GM11168 (cell line): Measurements from ENCODE around the gene ZBTB44.
"Not testable (repeated sequence)": the region's sequence is repeated elsewhere in the genome, so short reads cannot be mapped to it uniquely, and the experiment has no call there.

Experiments
- in situ Hi-C: fragments of 300-500 bp; cut with MboI; formaldehyde crosslinking; loops from one replicate; pipeline ENCODE4 v1.12.0; 2022; ENCODE audit warnings: low sequenced_read_pairs; ENCODE audit not compliant: unreplicated experiment

ZBTB44 gene

DNA sequence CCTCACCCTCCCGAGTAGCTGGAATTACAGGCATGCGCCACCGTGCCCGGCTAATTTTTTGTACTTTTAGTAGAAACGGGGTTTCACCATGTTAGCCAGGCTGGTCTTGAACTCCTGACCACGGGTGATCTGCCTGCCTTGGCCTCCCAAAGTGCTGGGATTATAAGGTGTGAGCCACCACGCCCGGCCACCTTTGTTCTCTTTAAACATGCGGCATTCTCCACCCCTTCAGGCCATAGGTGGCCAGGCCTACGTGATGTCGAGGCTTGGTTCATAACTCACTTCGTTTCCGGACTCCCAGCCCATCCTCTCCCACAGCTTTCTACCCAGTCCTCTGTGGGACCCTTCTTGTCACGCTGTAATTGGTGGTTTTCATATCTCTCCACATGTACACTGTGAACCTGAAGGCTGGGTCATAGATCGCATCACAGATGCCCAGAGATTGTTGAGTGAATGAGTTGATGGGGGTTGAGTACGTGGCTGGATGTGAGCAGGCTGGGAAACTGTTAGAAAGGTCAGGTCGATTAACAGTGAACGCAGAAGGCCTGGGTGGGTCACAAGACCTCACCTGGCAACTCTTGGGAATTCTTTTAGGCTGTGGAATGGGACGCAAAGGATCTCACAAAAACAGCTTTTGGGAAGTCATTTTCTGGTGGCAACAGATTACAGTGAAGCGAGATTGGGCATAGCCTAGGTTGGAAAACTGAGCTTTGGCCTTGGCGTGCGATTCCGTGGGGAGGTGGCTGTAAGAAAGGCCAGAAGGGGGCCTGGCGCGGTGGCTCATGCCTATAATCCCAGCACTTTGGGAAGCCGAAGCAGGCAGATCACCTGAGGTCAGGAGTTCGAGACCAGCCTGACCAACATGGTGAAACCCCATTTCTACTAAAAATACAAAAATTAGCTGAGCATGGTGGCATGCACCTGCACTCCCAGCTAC lies 110.7 kb downstream of the ZBTB44 start:
- in situ Hi-C loops = loop anchor here (25.0 kb wide), 2 partner anchors 208 to 658 kb away; no protein-coding TSS in a partner anchor

DNA sequence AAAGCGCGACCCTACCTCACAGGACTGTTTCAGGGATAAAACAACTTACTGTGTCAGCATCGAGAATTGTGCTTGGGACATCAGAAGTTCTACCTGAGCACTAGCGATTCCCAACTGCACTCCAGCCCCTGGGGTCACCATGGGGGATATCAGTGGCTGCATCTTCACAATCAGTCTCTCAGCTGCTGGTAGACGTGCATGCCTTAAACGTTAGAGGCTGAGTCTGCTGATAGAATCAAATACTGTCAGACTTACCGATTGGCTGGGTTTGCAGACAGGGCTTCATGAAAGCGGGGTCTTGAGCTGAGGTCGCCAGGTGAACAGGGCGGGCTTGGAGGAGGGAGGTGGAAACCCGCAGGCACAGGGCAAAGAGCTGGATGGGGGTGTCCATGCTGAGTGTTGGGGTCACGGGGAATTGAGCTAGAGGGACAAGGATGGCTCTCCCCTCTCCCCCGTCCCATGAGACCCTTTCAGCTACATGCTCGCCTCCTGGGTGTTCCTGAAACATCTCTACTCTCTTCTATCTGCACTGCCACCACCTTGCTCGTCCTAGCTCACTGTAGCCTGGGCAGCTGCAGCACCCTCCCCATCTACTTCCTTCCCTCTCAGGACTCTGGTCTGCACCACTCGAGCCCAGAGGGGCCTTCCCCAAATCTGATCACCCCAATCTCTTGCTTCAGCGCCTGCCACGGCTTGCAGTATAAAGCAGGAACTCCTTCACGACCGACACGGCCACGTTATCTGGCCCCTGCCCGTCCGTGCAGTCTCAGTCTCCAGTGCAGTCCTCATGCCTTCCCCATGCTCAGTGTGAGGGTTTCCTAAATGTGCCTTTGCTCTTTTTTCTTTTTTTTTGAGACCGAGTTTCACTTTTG lies 111.7 kb downstream of the ZBTB44 start:
- in situ Hi-C loops = loop anchor here (25.0 kb wide), 2 partner anchors 209 to 659 kb away; no protein-coding TSS in a partner anchor

DNA sequence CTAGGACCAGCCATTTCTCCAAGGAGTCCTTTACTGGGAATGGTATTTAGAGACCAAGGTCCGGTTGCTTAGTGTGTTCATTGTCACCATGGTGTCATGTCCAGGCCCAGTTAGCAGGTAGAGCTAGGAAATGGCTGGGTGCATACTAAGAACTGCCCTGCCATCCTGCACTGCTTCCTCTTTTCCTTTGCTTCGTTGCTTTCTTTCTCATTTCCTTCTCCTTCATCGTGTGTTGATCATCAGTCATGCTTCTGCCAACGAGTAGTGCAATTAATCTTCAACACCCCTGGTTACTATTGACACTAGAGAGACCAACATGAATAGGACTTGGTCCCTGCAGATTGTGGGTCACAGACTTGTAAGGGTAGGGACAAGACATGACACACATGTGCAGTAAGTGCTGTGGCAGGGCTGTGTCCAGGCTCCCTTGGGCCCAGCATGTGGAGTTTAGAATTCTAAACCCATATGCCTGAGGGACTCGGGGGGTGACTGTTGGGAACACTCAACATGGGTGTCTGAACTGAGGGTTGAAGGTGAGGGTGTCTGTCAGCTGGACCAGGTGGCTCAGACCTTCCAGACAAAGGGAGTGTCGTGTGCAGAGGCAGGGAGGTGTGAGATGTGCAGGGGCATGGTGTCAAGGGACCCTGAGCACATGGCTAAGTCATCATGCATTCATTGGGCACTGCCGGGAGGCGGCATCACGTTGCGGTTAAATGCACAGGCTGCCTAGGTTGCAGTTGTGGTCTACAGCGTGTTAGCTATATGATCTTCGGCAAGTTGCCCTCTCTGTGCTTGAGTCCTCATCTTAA lies 112.5 kb downstream of the ZBTB44 start:
- in situ Hi-C loops = loop anchor here (25.0 kb wide), 2 partner anchors 210 to 660 kb away; no protein-coding TSS in a partner anchor

- in situ Hi-C loops = loop anchor here (25.0 kb wide), 2 partner anchors 211 to 661 kb away; no protein-coding TSS in a partner anchor
These were observed 113.7 kb downstream of the ZBTB44 start for GRCh38 chr11:130201026-130201425.

DNA sequence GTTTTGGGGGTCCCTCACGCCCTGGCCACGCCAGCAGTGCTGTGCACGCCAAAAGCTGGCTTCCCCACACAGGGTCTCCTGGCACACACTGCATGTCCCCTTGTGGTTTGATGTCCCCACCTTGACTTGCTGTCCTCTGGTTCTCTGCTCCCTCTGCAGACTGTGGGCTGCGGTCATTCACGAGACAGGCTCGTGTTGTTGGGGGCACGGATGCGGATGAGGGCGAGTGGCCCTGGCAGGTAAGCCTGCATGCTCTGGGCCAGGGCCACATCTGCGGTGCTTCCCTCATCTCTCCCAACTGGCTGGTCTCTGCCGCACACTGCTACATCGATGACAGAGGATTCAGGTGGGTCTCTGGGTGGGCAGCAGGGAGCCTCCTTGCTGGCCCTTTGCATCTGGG lies 114.9 kb downstream of the ZBTB44 start:
- in situ Hi-C loops = loop anchor here (25.0 kb wide), 2 partner anchors 213 to 663 kb away; no protein-coding TSS in a partner anchor

GRCh38 chr11:130198964-130199363 lies 115.8 kb downstream of the ZBTB44 start:
- in situ Hi-C loops = no loop called here

DNA sequence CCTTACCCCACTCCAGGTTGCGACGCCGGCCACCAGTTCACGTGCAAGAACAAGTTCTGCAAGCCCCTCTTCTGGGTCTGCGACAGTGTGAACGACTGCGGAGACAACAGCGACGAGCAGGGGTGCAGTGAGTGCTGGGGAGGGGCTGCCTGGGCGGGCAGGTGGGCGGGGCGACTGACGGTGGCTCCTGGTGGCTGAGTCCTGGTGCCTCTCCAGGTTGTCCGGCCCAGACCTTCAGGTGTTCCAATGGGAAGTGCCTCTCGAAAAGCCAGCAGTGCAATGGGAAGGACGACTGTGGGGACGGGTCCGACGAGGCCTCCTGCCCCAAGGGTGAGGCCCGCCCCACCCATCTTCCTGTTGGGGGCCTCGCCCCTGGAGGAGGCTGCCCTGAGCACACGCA lies 116.4 kb downstream of the ZBTB44 start:
- in situ Hi-C loops = no loop called here

DNA sequence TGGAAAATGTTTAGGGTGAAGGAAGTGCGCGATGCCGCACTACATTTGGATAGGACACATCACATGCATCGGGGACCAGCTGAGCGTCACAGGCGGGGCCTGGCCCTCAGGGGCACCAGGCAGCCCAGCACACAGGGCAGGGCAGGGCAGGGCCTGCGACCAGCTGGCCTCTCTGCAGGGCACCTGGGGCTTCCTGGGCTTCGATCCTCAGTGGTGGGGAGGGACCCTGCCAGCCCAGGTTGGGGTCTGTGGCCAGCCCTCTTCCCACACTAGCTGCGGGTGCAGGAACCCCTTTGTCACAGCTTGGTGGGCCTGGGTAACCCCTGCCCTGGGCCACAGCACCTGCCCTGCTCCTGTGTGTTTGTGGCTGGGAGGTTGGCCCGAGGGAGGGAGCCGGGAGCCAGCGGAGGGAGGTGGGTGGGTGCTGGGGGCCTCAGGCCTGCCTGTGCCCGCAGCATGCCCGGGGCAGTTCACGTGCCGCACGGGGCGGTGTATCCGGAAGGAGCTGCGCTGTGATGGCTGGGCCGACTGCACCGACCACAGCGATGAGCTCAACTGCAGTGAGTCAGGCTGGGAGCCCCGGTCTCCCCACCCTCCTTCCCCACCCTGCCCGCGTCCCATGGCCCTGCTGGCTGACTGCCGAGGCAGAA lies 117.2 kb downstream of the ZBTB44 start:
- in situ Hi-C loops = no loop called here

GRCh38 chr11:130194241-130195023 lies 120.3 kb downstream of the ZBTB44 start:
- in situ Hi-C loops = no loop called here

DNA sequence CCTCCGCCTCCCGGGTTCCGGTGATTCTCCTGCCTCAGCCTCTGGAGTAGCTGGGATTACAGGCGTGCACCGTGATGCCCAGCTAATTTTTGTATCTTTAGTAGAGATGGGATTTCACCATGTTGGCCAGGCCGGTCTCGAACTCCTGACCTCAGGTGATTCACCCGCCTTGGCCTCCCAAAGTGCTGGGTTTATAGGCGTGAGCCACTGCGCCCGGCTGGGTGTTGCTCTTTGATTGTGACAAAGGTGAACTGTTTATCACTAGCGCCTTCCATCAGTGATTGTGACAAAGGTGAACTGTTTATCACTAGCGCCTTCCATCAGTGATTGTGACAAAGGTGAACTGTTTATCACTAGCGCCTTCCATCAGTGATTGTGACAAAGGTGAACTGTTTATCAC lies 121.2 kb downstream of the ZBTB44 start:
- in situ Hi-C loops = not testable (repeated sequence)

GRCh38 chr11:130192845-130193267 lies 121.9 kb downstream of the ZBTB44 start:
- in situ Hi-C loops = no loop called here

GRCh38 chr11:130191896-130192295 lies 122.8 kb downstream of the ZBTB44 start:
- in situ Hi-C loops = no loop called here

DNA sequence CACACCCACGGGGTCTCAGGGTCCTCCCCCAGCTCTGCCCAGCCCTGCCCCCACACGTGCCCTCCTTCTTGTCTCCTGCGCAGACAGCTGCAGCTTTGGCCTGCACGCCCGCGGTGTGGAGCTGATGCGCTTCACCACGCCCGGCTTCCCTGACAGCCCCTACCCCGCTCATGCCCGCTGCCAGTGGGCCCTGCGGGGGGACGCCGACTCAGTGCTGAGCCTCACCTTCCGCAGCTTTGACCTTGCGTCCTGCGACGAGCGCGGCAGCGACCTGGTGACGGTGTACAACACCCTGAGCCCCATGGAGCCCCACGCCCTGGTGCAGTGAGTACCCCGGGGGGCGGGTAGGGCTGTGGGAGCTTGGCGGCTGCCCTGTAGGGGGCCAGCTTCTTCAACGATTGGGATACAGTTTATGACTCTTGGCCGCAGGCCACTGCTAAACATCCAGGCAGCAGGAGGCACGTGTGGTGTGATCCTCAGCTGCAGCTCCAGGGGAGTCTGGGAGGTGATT lies 124.3 kb downstream of the ZBTB44 start:
- in situ Hi-C loops = no loop called here

DNA sequence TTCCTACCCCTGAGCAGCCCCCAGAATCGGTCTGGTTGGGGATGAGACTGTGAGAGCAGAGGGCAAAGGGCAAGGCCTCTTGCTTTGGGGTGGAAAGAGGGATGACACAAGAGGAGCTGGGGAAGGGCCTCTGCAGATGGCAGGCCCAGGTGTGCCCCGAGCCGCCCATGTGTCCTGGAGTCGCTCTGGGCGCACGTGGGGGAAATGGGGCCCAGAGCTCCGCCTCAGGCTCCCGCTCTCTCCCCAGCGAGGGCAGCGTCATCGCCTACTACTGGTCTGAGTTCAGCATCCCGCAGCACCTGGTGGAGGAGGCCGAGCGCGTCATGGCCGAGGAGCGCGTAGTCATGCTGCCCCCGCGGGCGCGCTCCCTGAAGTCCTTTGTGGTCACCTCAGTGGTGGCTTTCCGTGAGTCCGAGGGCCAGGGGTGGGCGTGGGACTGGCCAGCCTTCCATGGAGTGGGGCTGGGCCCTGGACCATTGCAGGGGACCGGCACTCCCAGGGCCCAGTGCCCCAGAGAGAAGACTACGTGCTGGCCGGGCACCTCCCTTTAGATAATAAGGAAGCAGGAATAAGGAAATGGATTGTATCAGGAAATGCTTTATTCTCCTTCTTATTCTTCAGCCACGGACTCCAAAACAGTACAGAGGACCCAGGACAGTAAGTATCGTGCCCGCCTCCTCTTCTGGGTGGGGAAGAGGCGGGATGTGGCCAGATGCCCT lies 125.1 kb downstream of the ZBTB44 start:
- in situ Hi-C loops = no loop called here

DNA sequence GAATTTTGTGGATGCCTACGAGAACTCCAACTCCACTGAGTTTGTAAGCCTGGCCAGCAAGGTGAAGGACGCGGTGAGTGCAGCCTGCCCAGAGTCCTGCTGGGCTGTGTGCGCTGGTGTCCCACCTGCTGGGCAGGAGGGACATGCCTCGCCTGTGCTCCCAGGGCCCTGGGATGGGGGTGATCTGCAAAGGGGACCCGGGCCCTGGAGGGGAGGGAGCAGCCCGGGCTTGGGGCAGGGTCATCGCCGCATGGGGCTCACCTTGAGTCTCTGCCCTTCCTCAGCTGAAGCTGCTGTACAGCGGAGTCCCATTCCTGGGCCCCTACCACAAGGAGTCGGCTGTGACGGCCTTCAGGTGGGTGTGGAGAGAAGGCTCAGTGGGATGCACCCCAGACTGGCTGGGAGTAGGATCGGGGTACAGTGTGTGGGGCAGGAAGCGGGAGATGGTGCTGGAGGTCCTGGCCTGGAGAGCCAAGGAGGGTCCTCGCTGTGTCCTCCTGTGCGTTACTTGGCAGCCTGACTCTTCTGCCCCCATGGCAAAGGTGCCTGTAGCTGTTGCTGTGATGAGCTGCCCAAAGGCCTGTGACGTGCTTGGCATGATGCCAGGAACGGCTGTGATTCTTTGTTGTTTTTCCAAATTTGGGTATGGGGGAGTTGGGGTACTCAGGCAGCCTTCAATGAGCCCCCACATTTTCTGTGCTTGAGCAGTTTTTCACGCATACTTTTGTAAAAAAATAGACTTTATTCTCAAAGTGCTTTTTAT lies 126.0 kb downstream of the ZBTB44 start:
- in situ Hi-C loops = no loop called here

DNA sequence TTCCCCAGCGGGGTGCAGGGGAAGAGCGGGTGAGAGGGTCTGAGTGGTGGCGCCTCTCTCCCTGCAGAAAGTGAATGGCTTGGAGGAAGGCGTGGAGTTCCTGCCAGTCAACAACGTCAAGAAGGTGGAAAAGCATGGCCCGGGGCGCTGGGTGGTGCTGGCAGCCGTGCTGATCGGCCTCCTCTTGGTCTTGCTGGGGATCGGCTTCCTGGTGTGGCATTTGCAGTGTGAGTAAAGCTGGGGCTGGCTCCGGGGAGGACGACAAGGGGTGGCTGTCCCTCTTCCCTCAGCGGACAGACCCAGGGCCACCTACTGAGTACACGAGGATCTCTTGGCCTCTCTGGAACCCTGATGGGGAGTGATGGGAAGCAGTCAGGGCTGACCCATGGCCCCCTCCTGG lies 126.7 kb downstream of the ZBTB44 start:
- in situ Hi-C loops = no loop called here

- in situ Hi-C loops = no loop called here
These were observed 127.6 kb downstream of the ZBTB44 start for GRCh38 chr11:130187096-130187495.
